Right lobe of liver (tissue), 4 donors: ENCODE measurements around the gene CEP295NL.
"Not testable (repeated sequence)": the region's sequence is repeated elsewhere in the genome, so short reads cannot be mapped to it uniquely, and the experiment has no call there.

Source experiments
- CTCF ChIP-seq, 4 donors: fragments of 200-600 bp in 3 of 4; fragments of 450-650 bp in 1 of 4; IDR thresholded peaks; one replicate each; pipeline versions ENCODE4 v1.5.1 to v1.8.0; 2016 to 2022; ENCODE audit warnings: antibody characterized with exemption in 4 of 4, mild to moderate bottlenecking in 2 of 4
- POLR2A ChIP-seq: fragments of 450-650 bp; IDR thresholded peaks from one replicate; pipeline ENCODE4 v1.6.1; 2017; ENCODE audit warnings: antibody characterized with exemption, mild to moderate bottlenecking
- donor health status: DM: no; HTN: no; CAD: no.
- donor health status: DM: no; HTN: no; CAD: no.
- donor health status: DM: no; HTN: yes; CAD: no.

- TF ChIP-seq CTCF (IDR thresholded peaks at IDR 0.05); POLR2A: not testable (repeated sequence)
Observed at GRCh38 chr17:78890096-78890495, 12.9 kb downstream of the CEP295NL start.
